ENCODE results near the gene PPP2R2D.

Gene PPP2R2D

GRCh38 chr10:131931981-131932380 is 31.2 kb downstream of the PPP2R2D start:
- H3K27ac Mint-ChIP-seq: no peak overlapping the region
- peaks cover 15% of the 10 kb centered on the region for H3K36me3 Mint-ChIP-seq (ENCODE audit: low read depth)
- peaks cover 58% of the 10 kb centered on the region for H3K4me1 Mint-ChIP-seq
- H3K4me3 Mint-ChIP-seq: no peak overlapping the region
- no peaks in the 10 kb centered on the region for H3K9me3 Mint-ChIP-seq
- no peak for ATAC-seq
- no peak for DNase-seq
- no peaks in the 10 kb centered on the region for H3K27me3 Mint-ChIP-seq

GRCh38 chr10:131933016-131933695 is 32.3 kb downstream of the PPP2R2D start:
- no peaks in the 10 kb centered on the region for H3K9me3 Mint-ChIP-seq
- ATAC-seq (no peak), DNase-seq (no peak)
- peaks cover 17% of the 10 kb centered on the region for H3K36me3 Mint-ChIP-seq (ENCODE audit: low read depth)
- no peak overlapping the region for H3K4me3 Mint-ChIP-seq
- H3K27me3 Mint-ChIP-seq: no peaks in the 10 kb centered on the region
- peaks cover 46% of the 10 kb centered on the region for H3K4me1 Mint-ChIP-seq
- no peak overlapping the region for H3K27ac Mint-ChIP-seq

GRCh38 chr10:131933696-131934086 is 32.9 kb downstream of the PPP2R2D start:
- no peak for ATAC-seq
- peaks cover 41% of the 10 kb centered on the region for H3K4me1 Mint-ChIP-seq

GRCh38 chr10:131934769-131935168 is 34.0 kb downstream of the PPP2R2D start:
- no peaks in the 10 kb centered on the region for H3K27me3 Mint-ChIP-seq
- peaks cover 20% of the 10 kb centered on the region for H3K36me3 Mint-ChIP-seq (ENCODE audit: low read depth)
- no peaks in the 10 kb centered on the region for H3K9me3 Mint-ChIP-seq
- peak overlapping the region; percentile 52 for H3K27ac Mint-ChIP-seq
- ATAC-seq: no peak
- H3K4me1 Mint-ChIP-seq: peaks cover 30% of the 10 kb centered on the region
- no peak overlapping the region for H3K4me3 Mint-ChIP-seq
- DNase-seq: no peak

More at GRCh38 chr10:131933696-131934086, 32.9 kb downstream of the PPP2R2D start:
- Mint-ChIP-seq H3K4me3 (no peak overlapping the region), H3K9me3 (no peaks in the 10 kb centered on the region), H3K27me3 (no peaks in the 10 kb centered on the region), H3K36me3 (ENCODE audit: low read depth) (peaks cover 21% of the 10 kb centered on the region), H3K27ac (no peak overlapping the region)
- DNase-seq: no peak

GRCh38 chr10:131935260-131935659 is 34.5 kb downstream of the PPP2R2D start:
- DNase-seq (no peak), ATAC-seq (no peak)
- H3K27ac Mint-ChIP-seq: peak overlapping the region; percentile 52
- no peak overlapping the region for H3K4me3 Mint-ChIP-seq
- no peaks in the 10 kb centered on the region for H3K9me3 Mint-ChIP-seq
- peaks cover 25% of the 10 kb centered on the region for H3K36me3 Mint-ChIP-seq (ENCODE audit: low read depth)
- H3K4me1 Mint-ChIP-seq: peaks cover 25% of the 10 kb centered on the region
- no peaks in the 10 kb centered on the region for H3K27me3 Mint-ChIP-seq

GRCh38 chr10:131936294-131936693 is 35.5 kb downstream of the PPP2R2D start:
- no peak overlapping the region for H3K4me3 Mint-ChIP-seq
- H3K27ac Mint-ChIP-seq: no peak overlapping the region
- no peak for ATAC-seq
- H3K36me3 Mint-ChIP-seq (ENCODE audit: low read depth): peaks cover 34% of the 10 kb centered on the region
- H3K9me3 Mint-ChIP-seq: no peaks in the 10 kb centered on the region
- peaks cover 16% of the 10 kb centered on the region for H3K4me1 Mint-ChIP-seq
- no peaks in the 10 kb centered on the region for H3K27me3 Mint-ChIP-seq
- DNase-seq: no peak

GRCh38 chr10:131936736-131937135 is 35.9 kb downstream of the PPP2R2D start:
- Mint-ChIP-seq H3K27ac (no peak overlapping the region), H3K4me3 (no peak overlapping the region), H3K4me1 (peaks cover 13% of the 10 kb centered on the region), H3K36me3 (ENCODE audit: low read depth) (peaks cover 38% of the 10 kb centered on the region), H3K27me3 (no peaks in the 10 kb centered on the region), H3K9me3 (no peaks in the 10 kb centered on the region)
- ATAC-seq: no peak
- DNase-seq: no peak

GRCh38 chr10:131937836-131938235 is 37.0 kb downstream of the PPP2R2D start:
- no peak overlapping the region for H3K4me3 Mint-ChIP-seq
- DNase-seq (no peak), ATAC-seq (no peak)
- H3K4me1 Mint-ChIP-seq: peaks cover 11% of the 10 kb centered on the region
- H3K9me3 Mint-ChIP-seq: no peaks in the 10 kb centered on the region
- H3K27ac Mint-ChIP-seq: no peak overlapping the region
- H3K27me3 Mint-ChIP-seq: no peaks in the 10 kb centered on the region
- peaks cover 38% of the 10 kb centered on the region for H3K36me3 Mint-ChIP-seq (ENCODE audit: low read depth)

- Mint-ChIP-seq H3K36me3 (ENCODE audit: low read depth) (peaks cover 38% of the 10 kb centered on the region), H3K4me1 (peaks cover 12% of the 10 kb centered on the region), H3K9me3 (no peaks in the 10 kb centered on the region), H3K27me3 (no peaks in the 10 kb centered on the region), H3K27ac (no peak overlapping the region), H3K4me3 (no peak overlapping the region)
- DNase-seq (no peak), ATAC-seq (no peak)
Measured at GRCh38 chr10:131938681-131939080, 37.9 kb downstream of the PPP2R2D start.

- peaks cover 1% of the 10 kb centered on the region for H3K4me1 Mint-ChIP-seq
- no peaks in the 10 kb centered on the region for H3K9me3 Mint-ChIP-seq
- no peak overlapping the region for H3K27ac Mint-ChIP-seq
- no peaks in the 10 kb centered on the region for H3K27me3 Mint-ChIP-seq
- H3K36me3 Mint-ChIP-seq (ENCODE audit: low read depth): peaks cover 53% of the 10 kb centered on the region
- ATAC-seq (no peak), DNase-seq (no peak)
- no peak overlapping the region for H3K4me3 Mint-ChIP-seq
Measured at GRCh38 chr10:131942455-131942854, 41.6 kb downstream of the PPP2R2D start.

GRCh38 chr10:131943021-131943814 is 42.4 kb downstream of the PPP2R2D start:
- Mint-ChIP-seq H3K27ac (no peak overlapping the region), H3K9me3 (no peaks in the 10 kb centered on the region), H3K27me3 (no peaks in the 10 kb centered on the region), H3K4me1 (peaks cover 1% of the 10 kb centered on the region), H3K4me3 (no peak overlapping the region), H3K36me3 (ENCODE audit: low read depth) (peaks cover 58% of the 10 kb centered on the region)
- peak; percentile 58 for ATAC-seq
- DNase-seq: no peak

GRCh38 chr10:131944412-131944811 is 43.6 kb downstream of the PPP2R2D start:
- Mint-ChIP-seq H3K27ac (no peak overlapping the region), H3K27me3 (no peaks in the 10 kb centered on the region), H3K36me3 (ENCODE audit: low read depth) (peaks cover 57% of the 10 kb centered on the region), H3K4me1 (peaks cover 1% of the 10 kb centered on the region), H3K4me3 (no peak overlapping the region), H3K9me3 (no peaks in the 10 kb centered on the region)
- no peak for DNase-seq
- no peak for ATAC-seq

- DNase-seq: no peak
- Mint-ChIP-seq H3K9me3 (no peaks in the 10 kb centered on the region), H3K4me3 (no peak overlapping the region), H3K4me1 (peaks cover 1% of the 10 kb centered on the region), H3K27ac (no peak overlapping the region), H3K27me3 (no peaks in the 10 kb centered on the region), H3K36me3 (ENCODE audit: low read depth) (peaks cover 57% of the 10 kb centered on the region)
- no peak for ATAC-seq
Measured at GRCh38 chr10:131944976-131945695, 44.3 kb downstream of the PPP2R2D start.

- Mint-ChIP-seq H3K9me3 (no peaks in the 10 kb centered on the region), H3K36me3 (ENCODE audit: low read depth) (peaks cover 52% of the 10 kb centered on the region), H3K4me1 (peaks cover 1% of the 10 kb centered on the region), H3K4me3 (no peak overlapping the region), H3K27ac (no peak overlapping the region), H3K27me3 (no peaks in the 10 kb centered on the region)
- no peak for DNase-seq
- ATAC-seq: no peak
Measured at GRCh38 chr10:131946321-131946751, 45.5 kb downstream of the PPP2R2D start.

GRCh38 chr10:131946880-131947279 is 46.1 kb downstream of the PPP2R2D start:
- DNase-seq: no peak
- H3K36me3 Mint-ChIP-seq (ENCODE audit: low read depth): peaks cover 50% of the 10 kb centered on the region
- H3K27ac Mint-ChIP-seq: no peak overlapping the region
- H3K9me3 Mint-ChIP-seq: no peaks in the 10 kb centered on the region
- no peak overlapping the region for H3K4me3 Mint-ChIP-seq
- H3K4me1 Mint-ChIP-seq: peaks cover 1% of the 10 kb centered on the region
- ATAC-seq: no peak
- no peaks in the 10 kb centered on the region for H3K27me3 Mint-ChIP-seq
